ENCODE measurements around the gene DICER1.
"Not testable (repeated sequence)": the region's sequence is repeated elsewhere in the genome, so short reads cannot be mapped to it uniquely, and the experiment has no call there.

DICER1 gene

DNA sequence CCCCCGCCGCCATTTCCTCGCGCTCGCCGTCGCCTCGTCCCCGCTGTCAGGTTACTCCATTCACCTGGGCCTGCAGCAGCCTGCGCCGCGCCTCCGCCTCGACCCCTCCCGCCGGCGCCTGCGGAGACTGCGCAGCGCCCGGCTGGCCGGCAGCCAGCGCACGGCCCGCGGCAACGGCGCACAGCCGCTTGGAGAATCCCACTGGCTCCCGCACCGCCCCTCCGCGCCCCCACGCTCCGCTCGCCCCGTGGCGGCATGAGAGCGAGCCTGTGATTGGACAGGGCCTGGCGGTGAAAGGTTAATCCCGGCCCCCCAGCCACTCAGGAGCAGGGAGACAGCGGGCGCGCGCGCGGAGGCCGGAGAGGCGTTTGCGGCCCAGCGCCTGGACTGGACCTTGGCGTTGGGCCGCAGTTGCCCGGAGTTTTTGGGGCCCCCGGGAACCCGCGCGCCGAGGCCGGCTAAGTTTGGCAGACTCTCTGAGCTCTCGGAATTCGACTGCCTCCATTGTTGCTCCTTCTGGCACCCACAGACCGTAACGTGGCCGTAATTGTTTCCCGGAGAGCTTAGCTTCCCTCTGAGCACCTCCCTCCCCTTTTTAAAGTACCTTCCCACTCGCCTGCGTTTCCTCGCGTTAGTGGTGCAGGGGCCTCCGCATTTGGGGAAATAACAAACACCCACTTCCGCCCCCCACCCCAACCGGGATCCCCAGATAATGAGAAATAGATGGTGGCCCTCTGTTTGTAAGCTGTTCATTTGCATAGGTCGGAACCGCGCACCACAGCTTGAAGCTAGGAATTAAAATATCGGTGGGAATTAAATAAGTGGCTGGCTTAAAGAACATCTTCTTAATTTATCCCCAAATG is at the start of gene DICER1:
Gene DICER1, minus strand, starts transcription at position 203 of the 863 bp plus-strand sequence. CDS start 24,071 bp downstream, outside the sequence.
- in situ Hi-C loops (cut with MboI; ENCODE audit: low sequenced_read_pairs), result no loop called here

- in situ Hi-C loops (cut with MboI; ENCODE audit: low sequenced_read_pairs), result no loop called here
Measured at GRCh38 chr14:95206534-95206933, 49.2 kb upstream of the DICER1 start.

- in situ Hi-C loops (cut with MboI; ENCODE audit: low sequenced_read_pairs), result no loop called here
Measured at GRCh38 chr14:95204705-95205104, 47.4 kb upstream of the DICER1 start.

GRCh38 chr14:95201745-95202144 is 44.4 kb upstream of the DICER1 start:
- in situ Hi-C loops (cut with MboI; ENCODE audit: low sequenced_read_pairs), result not testable (repeated sequence)

- in situ Hi-C loops (cut with MboI; ENCODE audit: low sequenced_read_pairs), result no loop called here
Measured at GRCh38 chr14:95200404-95200803, 43.1 kb upstream of the DICER1 start.

DNA sequence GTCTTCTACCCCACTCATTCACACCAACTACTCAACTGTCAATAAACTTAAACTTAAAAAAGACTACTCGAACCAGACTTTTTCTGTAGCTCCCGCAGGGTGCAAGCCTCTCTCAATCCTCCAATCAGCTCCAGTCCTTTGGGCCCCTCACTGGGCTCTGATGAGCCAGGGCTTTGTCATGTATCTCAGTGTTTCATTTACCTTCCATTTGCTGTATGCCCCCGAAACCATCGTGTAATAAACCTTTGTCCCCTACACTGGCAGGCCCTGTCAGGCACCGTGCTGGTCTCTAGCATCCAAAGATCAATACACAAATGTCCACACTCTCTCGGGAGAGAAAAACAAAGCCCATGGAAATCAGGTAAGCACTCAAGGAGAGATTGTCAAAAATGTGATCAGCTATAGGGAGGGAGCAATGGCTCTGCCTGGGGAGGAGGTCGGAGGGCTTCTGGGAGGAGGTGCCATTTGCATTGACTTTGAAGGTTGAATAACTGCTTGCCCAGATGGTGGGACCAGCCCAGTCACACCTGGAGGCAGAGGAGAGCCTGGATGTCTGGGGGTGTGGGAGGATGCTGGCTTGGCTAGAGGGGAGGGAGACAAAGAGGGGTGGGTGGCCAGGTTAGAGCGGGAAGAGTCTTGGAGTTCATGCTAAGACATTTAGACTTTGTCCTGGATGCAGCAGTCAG is 42.1 kb upstream of the DICER1 start:
- in situ Hi-C loops (cut with MboI; ENCODE audit: low sequenced_read_pairs), result no loop called here

GRCh38 chr14:95198320-95198719 is 41.0 kb upstream of the DICER1 start:
- in situ Hi-C loops (cut with MboI; ENCODE audit: low sequenced_read_pairs), result no loop called here

DNA sequence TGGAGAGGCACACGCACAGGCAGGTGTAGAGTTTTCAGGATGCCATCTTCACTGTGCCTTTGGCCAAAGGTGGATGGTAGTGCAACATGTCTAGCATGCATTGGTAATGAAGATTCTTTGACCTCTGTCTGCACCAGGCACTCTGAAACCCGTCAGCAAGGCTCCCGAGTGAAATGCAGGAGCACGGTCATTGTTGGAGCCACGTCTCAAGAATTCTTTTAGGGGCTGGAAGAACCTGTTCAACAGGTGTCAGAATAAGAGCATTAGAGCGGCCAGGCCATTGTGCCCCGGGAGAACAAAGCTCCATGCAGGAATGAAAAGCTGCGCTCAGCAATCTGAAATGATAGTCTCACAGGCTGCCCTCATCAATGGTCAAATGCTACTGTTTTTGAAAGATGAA is 40.2 kb upstream of the DICER1 start:
- in situ Hi-C loops (cut with MboI; ENCODE audit: low sequenced_read_pairs), result no loop called here

DNA sequence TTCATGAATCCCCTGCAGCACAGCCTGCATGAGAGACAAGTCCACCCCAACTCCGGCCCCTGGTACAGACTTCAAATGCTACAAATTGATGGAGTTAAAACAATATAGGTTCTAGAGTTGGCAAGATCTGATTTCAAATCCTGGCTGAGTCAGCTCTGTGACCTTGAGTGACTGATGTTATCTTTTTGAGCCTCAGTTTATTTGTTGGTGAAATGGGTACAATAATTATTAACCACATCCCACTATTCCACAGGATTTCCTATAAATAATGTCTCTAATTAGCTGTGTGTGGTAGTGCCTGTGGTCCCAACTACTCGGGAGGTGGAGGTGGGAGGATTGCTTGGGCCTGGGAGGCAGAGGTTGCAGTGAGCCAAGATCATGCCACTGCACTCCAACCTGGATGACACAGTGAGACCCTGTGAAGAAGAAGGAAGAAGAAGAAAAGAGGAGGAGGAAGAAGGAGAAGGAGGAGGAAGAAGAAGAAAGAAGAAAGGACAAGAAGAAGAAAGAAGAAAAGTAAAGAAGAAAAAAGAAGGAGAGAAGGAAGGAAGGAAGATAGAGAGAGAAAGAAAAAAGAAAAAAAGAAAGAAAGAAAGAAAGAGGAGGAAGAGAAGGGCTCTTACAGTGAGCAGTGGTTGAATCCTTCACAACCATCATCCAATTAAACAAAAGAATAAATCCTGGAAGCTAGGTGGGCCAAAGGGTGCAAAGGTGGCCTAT is 39.7 kb upstream of the DICER1 start:
- in situ Hi-C loops (cut with MboI; ENCODE audit: low sequenced_read_pairs), result no loop called here

DNA sequence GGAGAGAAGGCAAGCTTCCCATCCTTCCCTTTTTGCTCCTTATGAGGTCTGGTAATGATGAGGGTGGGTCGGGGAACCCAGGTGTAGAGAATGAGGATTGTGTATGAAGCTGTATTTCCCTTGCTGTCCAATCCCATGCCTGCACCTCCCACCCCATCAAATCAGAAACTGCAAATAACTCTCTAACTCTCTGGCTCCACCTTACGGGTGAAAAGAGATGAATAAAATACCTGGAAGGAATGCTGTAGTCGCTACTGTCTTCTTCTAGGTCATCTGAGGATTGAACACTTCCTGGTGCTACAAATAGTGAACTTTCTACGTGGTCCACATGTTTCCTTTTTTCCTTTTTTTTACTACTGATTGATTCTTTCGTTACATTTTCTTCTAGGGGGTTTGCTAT is 38.9 kb upstream of the DICER1 start:
- in situ Hi-C loops (cut with MboI; ENCODE audit: low sequenced_read_pairs), result no loop called here

DNA sequence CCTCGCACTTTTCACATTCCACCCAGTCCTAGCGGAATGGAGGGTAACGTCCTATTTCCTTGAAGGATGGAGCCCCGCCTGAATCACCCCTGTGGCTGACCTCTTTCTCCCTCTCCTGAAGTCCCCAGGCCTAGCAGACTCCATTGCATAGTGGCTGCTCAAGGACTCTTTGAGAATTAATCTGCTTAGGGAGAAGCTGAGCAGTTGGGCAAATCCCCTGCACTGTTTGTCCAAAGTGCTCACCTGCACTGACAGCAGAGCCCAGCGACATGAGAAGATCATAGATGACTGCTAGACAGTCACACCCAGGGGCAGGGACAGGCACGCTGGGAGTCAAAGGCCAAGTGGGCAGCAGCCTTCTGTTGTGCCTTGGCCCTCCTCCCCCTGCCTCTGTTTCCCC is 37.7 kb upstream of the DICER1 start:
- in situ Hi-C loops (cut with MboI; ENCODE audit: low sequenced_read_pairs), result no loop called here

DNA sequence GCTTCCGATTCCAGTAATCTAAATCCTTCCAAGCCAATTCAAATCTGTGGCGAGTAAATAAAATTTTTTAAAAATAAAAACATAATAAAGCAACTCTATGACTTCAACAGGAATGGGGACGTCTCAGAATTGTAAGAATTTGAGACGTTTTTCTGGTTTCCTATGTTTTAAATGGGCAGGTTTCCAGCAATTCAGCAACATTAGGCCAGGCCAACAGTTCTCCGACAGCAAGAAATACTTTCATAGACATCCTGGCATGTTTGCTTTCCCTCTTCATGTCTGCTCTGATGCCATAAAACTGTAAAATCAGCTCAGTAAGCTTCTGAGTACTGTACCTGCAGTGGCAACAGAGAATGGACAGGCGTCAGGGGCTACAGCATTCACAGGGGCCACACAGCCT is 35.8 kb upstream of the DICER1 start:
- in situ Hi-C loops (cut with MboI; ENCODE audit: low sequenced_read_pairs), result no loop called here

- in situ Hi-C loops (cut with MboI; ENCODE audit: low sequenced_read_pairs), result no loop called here
Measured at GRCh38 chr14:95192311-95192710, 35.0 kb upstream of the DICER1 start.

GRCh38 chr14:95191445-95192199 is 34.3 kb upstream of the DICER1 start:
- in situ Hi-C loops (cut with MboI; ENCODE audit: low sequenced_read_pairs), result no loop called here

DNA sequence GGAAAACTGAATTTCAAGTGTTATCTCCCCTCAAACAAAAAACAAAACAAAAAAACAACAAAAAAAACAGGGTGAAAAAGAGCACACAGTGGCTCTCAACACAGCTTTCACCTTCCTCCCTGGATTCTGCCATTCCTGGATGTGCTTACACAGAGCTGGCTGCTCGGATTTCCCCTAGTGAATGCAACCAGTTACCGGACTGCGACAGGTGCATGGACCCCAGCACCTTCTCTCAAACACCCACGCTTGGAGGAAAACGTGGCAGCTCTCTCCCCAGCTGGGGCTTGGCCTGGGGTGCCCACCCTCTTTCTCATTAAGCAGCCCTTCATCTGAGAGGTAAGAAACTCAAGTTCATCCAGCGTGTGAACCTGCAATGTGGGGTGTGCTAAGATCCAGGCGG is 33.5 kb upstream of the DICER1 start:
- in situ Hi-C loops (cut with MboI; ENCODE audit: low sequenced_read_pairs), result no loop called here

GRCh38 chr14:95190346-95190840 is 33.1 kb upstream of the DICER1 start:
- in situ Hi-C loops (cut with MboI; ENCODE audit: low sequenced_read_pairs), result no loop called here

- in situ Hi-C loops (cut with MboI; ENCODE audit: low sequenced_read_pairs), result no loop called here
Measured at GRCh38 chr14:95189367-95190132, 32.2 kb upstream of the DICER1 start.

- in situ Hi-C loops (cut with MboI; ENCODE audit: low sequenced_read_pairs), result no loop called here
Measured at GRCh38 chr14:95188380-95188779, 31.1 kb upstream of the DICER1 start.

DNA sequence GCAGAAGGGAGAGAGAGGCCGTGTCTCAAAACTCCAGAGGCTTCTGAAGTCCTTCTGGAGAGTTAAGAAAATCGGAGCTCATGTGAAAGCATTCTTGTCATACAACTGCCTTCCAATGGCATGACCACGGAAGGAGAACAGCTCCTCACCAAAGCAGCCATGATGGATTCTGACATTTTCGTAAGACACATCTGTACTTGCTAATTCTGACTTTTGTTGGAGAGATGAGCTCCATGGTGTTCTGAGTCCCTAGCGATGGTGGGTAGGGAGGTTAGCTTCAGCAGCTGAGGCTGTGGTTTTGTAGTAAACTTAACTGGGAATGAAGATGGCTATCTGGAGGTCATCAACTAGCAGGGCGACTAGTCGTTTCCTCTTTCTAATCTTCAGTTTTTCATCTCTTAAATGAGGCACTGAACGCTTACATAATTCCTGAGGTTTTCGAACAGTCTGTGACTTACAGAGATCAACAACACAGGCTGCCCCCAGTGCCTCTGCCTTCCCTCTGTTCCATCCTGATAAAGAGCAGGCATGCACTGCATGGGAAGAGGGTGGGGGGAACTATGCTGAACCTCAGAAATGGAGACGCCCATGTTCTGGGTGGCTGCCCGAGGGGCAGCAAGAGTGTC is 28.6 kb upstream of the DICER1 start:
- in situ Hi-C loops (cut with MboI; ENCODE audit: low sequenced_read_pairs), result no loop called here
